Measurements from ENCODE around the gene RNF151.

RNF151 gene

GRCh38 chr16:1963806-1964505, 2.7 kb upstream of the RNF151 start:
- H3K4me2 ChIP-seq (ENCODE audit: low read length), result peak overlapping the region; percentile 73
- H3K9ac ChIP-seq, result no peak overlapping the region
- H3K27me3 ChIP-seq (ENCODE audit: control insufficient read depth, insufficient read depth, low read length), result no peaks in the 10 kb centered on the region
- H3K79me2 ChIP-seq, result no peaks in the 10 kb centered on the region
- H3K4me1 ChIP-seq, result peaks cover 9% of the 10 kb centered on the region
- TF ChIP-seq, protein P1, sequence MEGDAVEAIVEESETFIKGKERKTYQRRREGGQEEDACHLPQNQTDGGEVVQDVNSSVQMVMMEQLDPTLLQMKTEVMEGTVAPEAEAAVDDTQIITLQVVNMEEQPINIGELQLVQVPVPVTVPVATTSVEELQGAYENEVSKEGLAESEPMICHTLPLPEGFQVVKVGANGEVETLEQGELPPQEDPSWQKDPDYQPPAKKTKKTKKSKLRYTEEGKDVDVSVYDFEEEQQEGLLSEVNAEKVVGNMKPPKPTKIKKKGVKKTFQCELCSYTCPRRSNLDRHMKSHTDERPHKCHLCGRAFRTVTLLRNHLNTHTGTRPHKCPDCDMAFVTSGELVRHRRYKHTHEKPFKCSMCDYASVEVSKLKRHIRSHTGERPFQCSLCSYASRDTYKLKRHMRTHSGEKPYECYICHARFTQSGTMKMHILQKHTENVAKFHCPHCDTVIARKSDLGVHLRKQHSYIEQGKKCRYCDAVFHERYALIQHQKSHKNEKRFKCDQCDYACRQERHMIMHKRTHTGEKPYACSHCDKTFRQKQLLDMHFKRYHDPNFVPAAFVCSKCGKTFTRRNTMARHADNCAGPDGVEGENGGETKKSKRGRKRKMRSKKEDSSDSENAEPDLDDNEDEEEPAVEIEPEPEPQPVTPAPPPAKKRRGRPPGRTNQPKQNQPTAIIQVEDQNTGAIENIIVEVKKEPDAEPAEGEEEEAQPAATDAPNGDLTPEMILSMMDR (IDR thresholded peaks at IDR 0.05), result no peak
- peak overlapping the region; percentile 84 for H3K27ac ChIP-seq
- H3K36me3 ChIP-seq (ENCODE audit: control insufficient read depth, insufficient read depth, low read length), result no peaks in the 10 kb centered on the region
- H3K4me3 ChIP-seq (ENCODE audit: low read depth, low read length), result peak overlapping the region; percentile 94
- peak overlapping the region; percentile 84 for H2AFZ ChIP-seq
- H3K9me3 ChIP-seq (ENCODE audit: control insufficient read depth, low read length), result no peaks in the 10 kb centered on the region

- peak within 1 kb of the TSS; percentile 73 for H3K4me2 ChIP-seq (ENCODE audit: low read length)
- H3K79me2 ChIP-seq, result no peaks in the 10 kb centered on the region
- H3K9ac ChIP-seq, result peak within 1 kb of the TSS; percentile 39
- H3K9me3 ChIP-seq (ENCODE audit: control insufficient read depth, low read length), result no peaks in the 10 kb centered on the region
- no peaks in the 10 kb centered on the region for H3K36me3 ChIP-seq (ENCODE audit: control insufficient read depth, insufficient read depth, low read length)
- H2AFZ ChIP-seq, result peak within 1 kb of the TSS; percentile 84
- H3K27me3 ChIP-seq (ENCODE audit: control insufficient read depth, insufficient read depth, low read length), result no peaks in the 10 kb centered on the region
- TF ChIP-seq, protein P1 (IDR thresholded peaks at IDR 0.05), result no peak
- peak within 1 kb of the TSS; percentile 84 for H3K27ac ChIP-seq
- peak within 1 kb of the TSS; percentile 94 for H3K4me3 ChIP-seq (ENCODE audit: low read depth, low read length)
- peaks cover 6% of the 10 kb centered on the region for H3K4me1 ChIP-seq
Observed at GRCh38 chr16:1964506-1965395, 1.9 kb upstream of the RNF151 start, which contains the start of gene RPS2. Gene RPS2, minus strand, starts transcription at chr16:1964826. Its CDS starts 201 bp downstream, at chr16:1964625.

- Histone ChIP-seq H3K9ac (peak overlapping the region; percentile 39), H3K4me3 (ENCODE audit: low read depth, low read length) (peak overlapping the region; percentile 94), H3K79me2 (no peaks in the 10 kb centered on the region), H3K27ac (peak overlapping the region; percentile 84), H2AFZ (peak overlapping the region; percentile 84), H3K27me3 (ENCODE audit: control insufficient read depth, insufficient read depth, low read length) (no peaks in the 10 kb centered on the region), H3K36me3 (ENCODE audit: control insufficient read depth, insufficient read depth, low read length) (no peaks in the 10 kb centered on the region), H3K4me1 (peaks cover 4% of the 10 kb centered on the region), H3K9me3 (ENCODE audit: control insufficient read depth, low read length) (no peaks in the 10 kb centered on the region), H3K4me2 (ENCODE audit: low read length) (peak overlapping the region; percentile 73)
- TF ChIP-seq, protein P1 (IDR thresholded peaks at IDR 0.05), result no peak
Observed at GRCh38 chr16:1965396-1966001, 1.2 kb upstream of the RNF151 start.

GRCh38 chr16:1968146-1968953, 1.7 kb downstream of the RNF151 start:
- H2AFZ ChIP-seq, result no peak overlapping the region
- H3K9ac ChIP-seq, result no peak overlapping the region
- peaks cover 4% of the 10 kb centered on the region for H3K4me1 ChIP-seq
- H3K79me2 ChIP-seq, result peaks cover 9% of the 10 kb centered on the region
- H3K4me3 ChIP-seq (ENCODE audit: low read depth, low read length), result no peak overlapping the region
- TF ChIP-seq, protein P1 (IDR thresholded peaks at IDR 0.05), result no peak
- H3K27me3 ChIP-seq (ENCODE audit: control insufficient read depth, insufficient read depth, low read length), result no peaks in the 10 kb centered on the region
- no peak overlapping the region for H3K27ac ChIP-seq
- H3K9me3 ChIP-seq (ENCODE audit: control insufficient read depth, low read length), result no peaks in the 10 kb centered on the region
- H3K36me3 ChIP-seq (ENCODE audit: control insufficient read depth, insufficient read depth, low read length), result no peaks in the 10 kb centered on the region
- H3K4me2 ChIP-seq (ENCODE audit: low read length), result no peak overlapping the region
